Stimulated activated CD8-positive, alpha-beta memory T cell treated with anti-CD3 and anti-CD28 coated beads, Interleukin-12 subunit alpha, Interleukin-12 subunit beta, amount 100 ng/mL, for 1 hour (primary cell): ENCODE measurements around the gene LY6G6C.

Source experiments
- DNase-seq: peaks from one replicate; pipeline ENCODE4 v3.0.0-alpha.2; 2020; ENCODE audit warnings: low read depth

LY6G6C gene

DNA sequence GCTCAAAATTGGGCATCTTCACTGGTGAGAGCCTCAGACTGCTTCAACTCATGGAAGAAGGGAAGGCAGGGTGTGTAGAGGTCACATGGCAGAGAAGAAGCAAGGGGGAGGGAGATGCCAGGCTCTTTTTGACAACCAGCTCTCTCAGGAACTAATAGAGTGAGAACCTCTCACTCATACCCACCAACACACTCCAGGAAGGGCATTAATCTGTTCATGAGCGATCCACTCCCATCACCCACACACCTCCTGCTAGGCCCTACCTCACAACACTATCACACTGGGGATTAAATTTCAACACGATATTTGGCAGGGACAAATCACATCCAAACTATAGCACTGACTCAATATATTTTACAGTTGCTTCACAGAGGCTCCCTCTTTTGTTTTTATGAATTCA, 20.3 kb upstream of the LY6G6C start:
- DNase-seq: no peak

DNA sequence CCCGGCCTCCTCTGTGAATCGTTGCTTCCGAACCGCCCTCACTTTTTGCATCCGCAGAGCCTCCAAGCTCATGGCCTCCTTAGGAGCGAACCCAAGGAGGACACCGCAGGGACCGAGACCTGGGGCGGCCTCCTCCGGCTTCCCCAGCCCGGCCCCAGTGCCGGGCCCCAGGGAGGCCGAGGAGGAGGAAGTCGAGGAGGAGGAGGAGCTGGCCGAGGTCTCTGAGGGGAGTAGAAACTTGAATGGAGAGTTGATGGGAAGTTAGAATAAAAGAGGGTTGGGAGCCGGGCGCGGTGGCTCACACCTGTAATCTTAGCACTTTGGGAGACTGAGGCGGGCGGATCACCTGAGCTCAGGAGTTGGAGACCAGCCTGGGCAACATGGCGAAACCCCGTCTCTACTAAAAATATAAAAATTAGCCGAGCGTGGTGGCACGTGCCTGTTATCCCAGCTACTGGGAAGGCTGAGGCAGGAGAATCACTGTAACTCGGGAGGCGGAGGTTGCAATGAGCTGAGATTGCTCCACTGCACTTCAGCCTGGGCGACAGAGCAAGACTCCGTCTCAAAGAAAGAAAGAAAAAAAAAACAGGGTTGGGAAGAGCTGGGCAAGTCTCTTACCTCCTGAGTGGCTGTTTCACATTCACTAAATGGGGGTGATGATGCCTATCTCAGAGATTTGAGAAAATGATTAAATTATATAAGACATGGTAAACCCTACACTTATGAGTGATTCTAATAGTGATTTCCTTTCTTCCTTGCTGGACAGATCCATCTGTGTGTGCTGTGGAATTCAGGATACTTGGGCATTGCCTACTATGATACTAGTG, 19.1 kb upstream of the LY6G6C start:
- no peak for DNase-seq

DNA sequence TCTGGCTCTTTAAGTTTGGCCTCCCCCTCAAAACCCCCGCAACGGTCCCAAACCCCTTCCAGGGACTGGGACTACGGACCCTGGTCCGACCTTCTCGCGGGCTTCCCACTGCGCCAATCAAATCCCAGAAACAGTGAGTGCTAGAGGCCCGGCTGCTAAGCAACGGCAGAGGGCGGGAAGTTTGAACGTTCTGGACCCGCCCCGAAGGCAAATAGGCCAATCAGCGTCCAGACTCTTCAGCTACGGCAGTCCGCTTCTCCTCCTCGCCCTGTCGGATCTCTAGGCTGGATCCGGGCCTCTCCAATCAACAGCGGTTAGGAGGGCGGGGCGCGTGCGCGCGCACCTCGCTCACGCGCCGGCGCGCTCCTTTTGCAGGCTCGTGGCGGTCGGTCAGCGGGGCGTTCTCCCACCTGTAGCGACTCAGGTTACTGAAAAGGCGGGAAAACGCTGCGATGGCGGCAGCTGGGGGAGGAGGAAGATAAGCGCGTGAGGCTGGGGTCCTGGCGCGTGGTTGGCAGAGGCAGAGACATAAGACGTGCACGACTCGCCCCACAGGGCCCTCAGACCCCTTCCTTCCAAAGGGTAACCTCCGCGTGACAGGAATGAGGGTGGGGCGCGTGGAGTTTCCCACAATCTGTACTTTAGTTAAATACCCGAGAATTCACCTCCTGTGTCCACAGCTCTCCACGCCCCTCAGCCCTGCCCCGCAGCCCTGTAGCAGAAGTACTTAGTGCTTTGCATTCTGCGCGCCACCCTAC, 18.3 kb upstream of the LY6G6C start, which contains the start of gene MSH5:
MSH5 (plus strand) TSS at position 367 of the 758 bp plus-strand sequence. CDS start 462 bp downstream, outside the sequence.
- DNase-seq: peak; percentile 92

DNA sequence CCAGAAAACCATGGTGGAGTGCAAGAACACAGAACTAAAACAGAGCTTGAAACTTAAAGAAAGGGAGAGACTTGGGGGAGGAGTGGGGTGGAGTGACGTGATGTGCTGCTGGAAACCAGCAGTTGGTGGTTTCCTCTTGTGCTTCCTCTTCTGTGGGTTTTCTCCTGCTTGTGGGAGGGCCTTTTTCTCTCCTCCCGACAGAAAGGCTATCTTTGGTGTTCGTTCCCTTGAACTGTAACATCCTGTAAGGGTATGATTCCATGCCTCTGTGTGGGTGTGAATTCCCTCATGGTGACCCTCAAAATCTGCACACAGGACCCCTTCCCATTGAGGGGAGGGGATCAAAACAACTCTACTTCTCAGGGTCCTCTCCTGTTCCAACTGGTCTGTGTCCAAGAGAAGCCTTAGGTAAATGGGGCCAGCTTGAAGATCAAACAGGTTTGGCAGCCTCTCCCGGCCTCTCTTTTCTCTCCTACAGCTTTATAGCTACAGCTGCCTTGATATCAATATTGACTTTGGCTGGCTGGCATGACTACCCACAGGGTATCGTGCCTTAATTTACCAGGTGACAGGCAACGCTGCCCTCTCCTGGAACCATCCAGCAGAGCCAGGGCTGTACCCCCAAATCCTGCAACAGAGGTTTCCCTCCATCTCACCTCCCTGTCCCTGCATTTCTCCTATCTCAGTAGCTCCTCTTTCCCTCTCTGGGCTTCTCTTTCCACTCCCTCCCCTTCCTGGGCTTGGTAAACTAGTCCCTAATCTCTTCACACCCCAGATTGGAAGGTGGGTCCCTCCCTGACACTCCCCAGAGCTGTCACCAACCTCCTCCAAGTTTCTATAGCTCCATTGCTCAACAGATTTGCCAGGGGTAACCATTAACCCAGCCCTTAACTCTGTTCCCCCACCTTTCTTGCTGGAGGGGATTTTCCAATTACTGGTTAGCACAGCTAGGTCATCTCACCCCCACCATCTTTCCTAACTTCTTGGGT, 16.7 kb upstream of the LY6G6C start:
- DNase-seq: peak; percentile 52

DNA sequence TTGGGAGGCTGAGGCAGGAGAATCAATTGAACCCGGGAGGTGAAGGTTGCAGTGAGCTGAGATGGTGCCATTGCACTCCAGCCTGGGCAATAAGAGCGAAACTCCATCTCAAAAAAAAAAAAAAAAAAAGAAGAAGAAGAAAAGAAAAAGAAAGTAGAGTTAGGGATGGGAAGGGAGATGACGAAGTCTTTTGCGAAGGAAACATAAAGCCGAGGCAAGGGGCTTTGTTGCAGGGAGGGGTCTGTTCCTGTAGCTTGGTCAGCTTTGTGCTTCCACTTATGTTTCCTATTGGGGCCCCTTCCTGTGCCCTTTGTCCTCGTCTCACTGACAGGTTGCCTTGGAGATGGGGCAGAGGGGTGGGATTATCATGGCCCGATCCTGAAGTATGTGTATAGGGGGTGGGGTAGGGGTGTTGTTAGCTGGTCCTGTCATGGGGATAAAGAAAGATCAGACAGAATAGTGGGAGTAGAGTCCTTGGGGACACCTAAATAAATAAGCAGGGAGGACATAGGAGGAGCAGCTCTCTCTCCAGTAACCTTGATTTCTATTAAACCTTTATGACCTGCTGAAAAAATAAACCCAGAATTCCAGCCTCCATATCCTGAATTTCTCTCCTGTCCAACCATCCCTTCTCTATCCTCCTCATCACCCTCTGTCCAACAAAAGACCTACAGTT, 15.9 kb upstream of the LY6G6C start:
- DNase-seq: no peak

DNA sequence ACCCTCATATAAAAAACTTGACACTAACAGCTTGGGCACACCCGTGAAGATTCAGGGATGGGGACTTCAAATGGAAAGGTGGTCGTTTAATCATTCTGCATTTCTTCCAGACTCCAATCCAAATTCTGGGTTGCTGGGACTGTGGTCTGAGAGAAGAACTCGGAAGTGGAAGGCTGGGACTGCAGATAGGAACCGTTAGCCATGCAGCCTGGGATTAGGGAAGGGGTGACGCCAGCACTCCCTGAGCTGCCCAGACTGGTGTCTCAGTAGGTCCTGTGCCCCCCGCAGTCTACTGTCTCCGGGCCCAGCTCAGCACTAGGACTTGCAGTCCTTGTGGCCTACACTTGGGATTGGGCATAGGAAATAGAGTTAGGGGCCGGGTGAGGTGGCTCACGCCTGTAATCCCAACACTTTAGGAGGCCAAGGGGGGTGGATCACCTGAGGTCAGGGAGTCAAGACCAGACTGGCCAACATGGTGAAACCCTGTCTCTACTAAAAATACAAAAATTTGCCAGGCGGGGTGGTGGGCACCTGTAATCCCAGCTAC, 15.3 kb upstream of the LY6G6C start:
- no peak for DNase-seq

DNA sequence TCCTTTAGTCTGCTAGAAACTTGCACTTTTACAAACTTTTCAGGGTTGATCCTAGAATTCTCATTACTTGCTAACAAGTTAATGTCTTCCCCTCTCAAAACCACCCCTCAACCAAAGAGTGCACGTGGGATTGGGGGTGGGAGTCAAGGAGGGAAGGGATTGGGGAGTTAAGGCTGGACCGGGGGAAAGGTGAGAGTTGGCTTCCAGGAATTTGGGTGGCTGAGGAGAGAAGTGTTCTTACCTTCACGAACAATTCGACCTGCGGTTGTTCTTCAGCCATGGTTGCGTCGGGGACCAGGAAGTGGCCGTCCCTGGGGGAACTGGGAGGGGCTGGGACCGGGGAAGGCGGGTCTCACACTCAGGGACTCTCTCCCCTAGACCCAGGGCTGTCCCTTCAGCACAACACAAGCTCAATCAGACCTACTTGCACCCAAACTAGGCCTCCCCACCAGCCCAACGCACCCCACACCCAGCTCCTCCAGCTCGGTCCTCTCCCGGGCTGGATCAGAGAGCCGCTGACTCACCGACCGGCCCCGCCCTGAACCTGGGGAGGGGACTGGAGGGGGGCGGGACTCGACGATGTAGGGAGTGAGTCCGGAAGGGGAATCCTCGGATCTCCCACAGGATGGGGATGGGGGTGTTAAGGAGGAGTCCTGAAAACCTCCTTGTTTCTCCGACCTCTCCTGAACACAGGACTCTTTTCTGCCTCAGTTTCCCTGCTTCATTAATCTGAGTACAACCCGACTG, 14.6 kb upstream of the LY6G6C start, which contains the start of gene CLIC1:
CLIC1 (minus strand) TSS at position 510 of the 747 bp plus-strand sequence; CDS start at position 280, 230 bp downstream.
- DNase-seq: peak; percentile 61

DNA sequence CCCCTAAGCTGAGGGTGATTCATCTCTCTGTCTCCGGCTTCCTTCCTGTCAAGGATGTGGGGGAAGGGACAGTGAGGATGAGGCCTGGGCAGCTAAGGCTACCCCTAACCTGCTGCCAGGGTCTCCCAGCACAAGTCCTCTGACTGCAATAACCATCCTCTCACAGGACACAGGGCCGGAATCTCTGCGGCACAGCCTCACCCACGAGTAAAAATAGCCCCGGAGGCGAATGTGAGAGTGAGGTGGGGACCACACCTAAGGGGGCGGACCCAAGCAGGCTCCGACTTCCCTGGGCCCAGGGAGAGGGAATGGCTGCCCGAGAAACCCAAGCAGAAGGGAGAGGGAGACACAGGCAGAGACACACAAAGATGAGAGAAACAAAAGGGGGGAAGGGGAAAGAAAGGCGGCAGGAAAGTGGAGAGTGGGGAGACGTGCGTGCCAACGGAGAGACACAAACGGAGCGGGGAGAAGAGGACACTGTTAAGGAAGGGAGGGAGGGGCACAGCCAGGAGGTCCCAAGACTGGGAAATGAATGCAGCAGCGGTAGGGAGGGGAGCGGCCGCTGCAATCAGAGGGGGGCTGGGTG, 13.4 kb upstream of the LY6G6C start:
- DNase-seq: peak; percentile 42

DNA sequence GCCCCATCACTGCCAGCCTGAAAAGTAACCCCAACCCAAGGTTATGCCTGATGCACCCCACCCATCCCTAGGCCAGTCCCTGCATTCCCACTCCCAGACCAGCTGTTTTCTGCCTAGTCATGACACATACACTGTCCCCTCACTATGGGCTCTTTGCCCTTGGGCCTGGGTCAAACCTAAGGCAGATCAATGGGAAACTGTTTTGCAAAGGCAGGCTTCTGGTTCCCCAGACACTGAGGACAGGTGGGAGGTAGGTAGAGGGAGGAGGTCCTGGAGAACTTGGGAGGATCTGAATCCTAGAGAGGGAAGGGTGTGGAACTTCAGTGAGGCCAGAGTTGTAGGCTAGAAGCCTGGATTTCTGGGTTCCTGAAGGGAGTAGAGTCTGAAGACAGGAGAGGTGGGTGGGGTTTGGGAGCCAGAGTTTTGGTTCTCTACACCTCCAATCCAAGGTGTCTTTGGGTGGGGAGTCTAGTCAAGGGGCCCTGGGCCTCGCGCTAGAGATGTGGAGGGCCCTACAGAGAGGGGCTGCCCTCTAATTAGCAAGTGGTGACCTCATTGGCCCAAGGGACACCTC, 12.8 kb upstream of the LY6G6C start:
- DNase-seq: no peak

DNA sequence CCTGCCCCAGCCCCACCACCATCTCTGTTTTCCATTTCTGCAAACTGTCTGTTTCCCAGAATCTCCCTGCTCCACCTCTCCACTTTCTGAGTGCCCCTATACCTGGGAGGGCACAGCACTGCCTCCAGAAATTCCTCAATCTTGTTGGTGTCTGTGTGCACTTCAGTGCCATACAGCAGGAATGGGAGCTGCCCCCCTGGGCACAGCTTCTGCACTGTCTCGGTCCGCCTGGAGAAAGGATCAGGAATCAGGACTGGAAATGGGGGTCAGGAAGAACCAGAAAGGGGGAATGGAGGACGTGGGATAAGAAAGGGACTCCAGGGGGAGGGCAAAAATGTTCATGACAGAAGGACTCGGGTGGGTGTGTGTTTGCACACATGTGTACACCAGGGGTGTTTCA, 12.2 kb upstream of the LY6G6C start:
- no peak for DNase-seq

DNA sequence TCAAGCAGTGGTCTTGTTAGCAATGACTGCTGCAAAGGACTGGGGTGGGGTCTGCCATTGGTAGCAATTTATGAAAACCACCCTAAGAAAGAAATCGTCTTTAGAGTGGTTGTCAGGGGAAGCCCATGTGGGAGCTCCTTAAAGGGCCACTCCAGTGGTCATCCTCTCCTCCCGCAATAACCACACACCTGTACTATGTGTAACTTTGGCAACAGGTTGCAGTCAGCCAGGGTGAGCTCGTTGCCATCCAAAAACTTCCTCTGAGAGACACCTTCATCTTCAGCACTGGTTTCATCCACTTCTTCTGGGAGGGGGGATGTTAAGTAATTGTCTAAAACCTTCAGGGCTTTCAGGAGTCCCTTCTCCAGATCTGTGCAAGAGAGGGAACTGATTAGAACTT, 10.5 kb upstream of the LY6G6C start:
- no peak for DNase-seq

DNA sequence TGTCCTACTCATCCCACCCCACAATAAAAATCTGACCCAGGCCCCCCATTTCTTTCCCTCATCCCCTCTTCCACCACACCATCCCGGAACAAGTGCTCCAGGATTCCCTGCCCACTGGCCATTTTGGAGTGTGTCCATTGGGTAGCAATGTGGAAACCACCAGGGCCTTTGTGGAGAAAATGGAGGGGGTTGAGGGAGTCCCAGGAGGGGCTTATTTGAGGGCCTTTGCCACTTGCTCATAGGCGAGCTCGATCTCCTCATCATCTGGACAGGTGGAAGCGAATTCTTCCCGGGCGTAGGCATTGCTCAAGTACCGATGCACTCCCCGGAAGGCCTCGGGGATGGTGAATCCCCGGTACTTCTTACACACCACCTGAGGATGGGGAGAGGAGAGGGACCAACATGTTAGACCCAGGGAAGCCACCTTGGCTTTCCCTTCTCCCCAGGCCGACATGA, 9.1 kb upstream of the LY6G6C start:
- no peak for DNase-seq

DNA sequence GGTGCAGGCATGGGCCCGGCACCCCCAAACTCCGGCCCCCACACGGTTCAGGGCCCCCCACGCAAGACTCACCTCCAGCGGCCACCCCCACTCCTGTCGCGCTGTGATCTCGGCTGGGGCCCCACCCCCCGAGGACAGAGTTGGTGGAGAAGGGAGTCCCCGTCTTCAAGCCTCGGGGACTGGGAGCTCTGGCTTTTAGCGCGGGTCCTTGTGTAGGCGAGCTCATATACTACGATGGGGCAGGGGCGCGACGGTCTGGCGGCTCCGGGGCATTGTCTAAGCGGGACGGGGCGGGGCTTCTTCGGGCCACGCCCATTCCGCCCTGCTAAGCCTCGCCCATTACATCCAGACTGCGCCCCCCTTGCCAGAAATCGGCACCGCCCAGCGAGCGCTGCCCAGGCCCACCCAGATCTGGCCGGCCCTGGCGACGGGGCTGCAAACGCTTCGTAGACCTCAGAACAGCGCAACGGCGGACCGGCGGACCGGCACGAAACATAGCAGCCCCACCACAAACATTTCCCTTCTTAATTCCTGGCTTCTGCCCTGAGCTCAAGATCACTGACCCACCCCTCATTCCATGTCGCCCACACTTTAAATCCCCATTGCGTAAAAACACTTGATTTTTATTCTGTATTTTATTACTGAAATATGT, 8.6 kb upstream of the LY6G6C start:
- DNase-seq: peak; percentile 33

DNA sequence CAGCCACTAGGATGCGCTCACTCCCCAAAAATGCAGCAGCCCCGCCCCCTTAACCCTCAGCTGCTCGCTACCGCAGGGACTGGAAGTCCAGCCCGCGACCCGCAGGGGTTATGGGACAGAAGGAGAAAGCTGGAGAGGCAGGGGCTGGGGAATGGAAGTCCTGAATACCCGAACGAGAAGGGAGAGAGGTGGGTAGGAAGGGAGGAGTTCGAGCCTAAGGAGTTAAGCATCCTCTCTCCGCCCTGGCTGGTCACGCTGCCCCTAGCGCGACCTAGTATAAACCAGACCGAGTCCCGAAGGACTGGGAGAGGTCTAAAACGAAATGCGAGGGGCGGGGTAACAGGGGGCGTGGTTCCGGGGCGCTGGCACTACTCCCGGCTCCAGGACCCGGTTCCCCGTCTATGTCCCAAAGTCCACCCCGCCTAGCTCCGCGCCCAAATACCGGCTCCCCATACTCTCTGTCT, 8.0 kb upstream of the LY6G6C start:
- peak; percentile 71 for DNase-seq

DNA sequence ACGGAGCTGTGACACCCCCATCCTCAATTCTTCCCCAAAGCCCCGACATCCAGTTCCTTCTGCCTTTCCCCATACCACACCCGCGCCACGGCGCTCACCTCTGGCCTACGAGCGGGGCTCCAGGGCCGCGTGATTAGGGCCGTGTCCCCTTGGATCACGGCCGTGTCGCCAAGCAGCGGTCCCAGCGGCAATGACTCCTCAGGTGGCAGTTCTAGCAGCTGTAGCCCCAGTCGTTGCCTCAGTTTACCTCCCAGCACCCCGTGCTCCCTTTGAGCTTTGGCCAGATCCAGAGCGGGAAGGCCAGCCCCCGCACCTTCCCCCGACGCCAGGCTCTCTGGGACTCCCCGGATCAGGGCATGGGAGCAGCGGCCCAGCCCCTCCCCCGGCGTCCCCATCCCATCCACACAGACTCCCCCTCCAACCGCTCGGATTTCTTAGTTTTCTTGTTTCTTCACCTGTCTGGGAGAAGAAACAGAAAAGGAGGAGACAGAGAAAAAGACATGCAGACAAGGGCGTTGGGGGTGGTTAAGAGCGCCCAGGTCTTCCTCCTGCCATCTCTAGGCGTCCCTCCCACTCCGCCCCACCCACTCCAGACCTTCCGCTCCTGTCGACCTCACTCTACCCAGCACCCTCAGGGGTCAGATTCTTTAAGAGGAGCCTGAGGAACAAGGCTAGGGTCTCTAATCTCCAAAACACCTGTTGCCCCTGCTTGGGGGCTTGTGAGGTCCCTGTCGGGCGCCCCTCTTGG, 7.4 kb upstream of the LY6G6C start, which contains the start of gene DDAH2:
DDAH2 (minus strand) TSS at position 533 of the 748 bp plus-strand sequence; CDS start at position 395, 138 bp downstream.
- no peak for DNase-seq

DNA sequence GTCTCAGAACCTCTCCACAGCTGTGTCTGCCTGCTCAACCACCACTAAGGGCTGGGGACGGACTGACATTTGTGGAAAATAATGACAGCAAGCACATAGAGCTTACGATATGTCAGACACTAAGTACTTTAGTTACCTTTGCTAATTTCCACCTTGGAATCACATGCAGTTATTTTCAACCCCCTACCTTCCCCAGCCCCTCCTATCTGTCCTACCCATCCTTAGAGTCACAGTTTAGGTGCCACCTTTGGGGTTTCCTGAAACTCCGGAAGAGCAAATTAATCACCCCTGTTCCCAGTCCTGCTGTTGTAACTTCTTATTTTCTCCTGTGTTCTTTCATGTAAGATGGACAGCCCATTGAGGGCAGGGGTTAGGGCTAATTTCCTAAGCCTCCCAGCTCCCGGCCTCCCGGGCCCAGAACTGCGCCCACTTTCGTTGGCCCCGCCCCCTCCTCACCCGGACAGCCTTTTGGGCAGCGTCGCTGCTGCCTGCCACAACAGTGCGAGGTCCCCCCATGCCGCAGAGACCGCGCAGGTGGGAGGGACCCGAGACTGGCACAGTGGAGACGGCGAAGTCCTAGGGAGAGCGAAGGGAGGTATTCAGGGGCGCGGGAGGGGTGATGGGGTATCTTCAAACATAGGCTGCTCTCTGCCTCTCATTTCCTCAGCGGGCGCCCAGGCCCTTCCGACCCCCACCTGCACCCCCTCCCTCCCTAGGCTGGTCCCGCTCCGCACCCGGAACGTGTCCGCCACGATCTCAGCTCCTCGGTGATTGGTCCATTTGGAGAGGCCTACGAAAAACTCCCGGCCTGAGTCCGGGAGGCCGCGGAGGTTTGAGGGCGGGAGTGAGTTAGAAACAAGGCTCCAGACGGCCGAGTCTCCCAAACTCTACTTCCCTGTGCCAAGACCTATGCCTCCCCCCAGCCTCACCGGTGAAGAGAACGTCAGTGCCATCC, 6.4 kb upstream of the LY6G6C start:
- no peak for DNase-seq
